GM19351 (cell line): ENCODE data around the gene MGME1.
A peak's percentile ranks its signal among the peaks of the same experiment; 100 is the strongest.

Source experiments
- ATAC-seq: cut with Tn5 transposase; IDR thresholded peaks from one replicate; pipeline ENCODE4 v1.9.1; 2021; ENCODE audit warnings: mild to moderate bottlenecking, moderate library complexity; ENCODE audit not compliant: unreplicated experiment

MGME1 gene, protein sequence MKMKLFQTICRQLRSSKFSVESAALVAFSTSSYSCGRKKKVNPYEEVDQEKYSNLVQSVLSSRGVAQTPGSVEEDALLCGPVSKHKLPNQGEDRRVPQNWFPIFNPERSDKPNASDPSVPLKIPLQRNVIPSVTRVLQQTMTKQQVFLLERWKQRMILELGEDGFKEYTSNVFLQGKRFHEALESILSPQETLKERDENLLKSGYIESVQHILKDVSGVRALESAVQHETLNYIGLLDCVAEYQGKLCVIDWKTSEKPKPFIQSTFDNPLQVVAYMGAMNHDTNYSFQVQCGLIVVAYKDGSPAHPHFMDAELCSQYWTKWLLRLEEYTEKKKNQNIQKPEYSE

DNA sequence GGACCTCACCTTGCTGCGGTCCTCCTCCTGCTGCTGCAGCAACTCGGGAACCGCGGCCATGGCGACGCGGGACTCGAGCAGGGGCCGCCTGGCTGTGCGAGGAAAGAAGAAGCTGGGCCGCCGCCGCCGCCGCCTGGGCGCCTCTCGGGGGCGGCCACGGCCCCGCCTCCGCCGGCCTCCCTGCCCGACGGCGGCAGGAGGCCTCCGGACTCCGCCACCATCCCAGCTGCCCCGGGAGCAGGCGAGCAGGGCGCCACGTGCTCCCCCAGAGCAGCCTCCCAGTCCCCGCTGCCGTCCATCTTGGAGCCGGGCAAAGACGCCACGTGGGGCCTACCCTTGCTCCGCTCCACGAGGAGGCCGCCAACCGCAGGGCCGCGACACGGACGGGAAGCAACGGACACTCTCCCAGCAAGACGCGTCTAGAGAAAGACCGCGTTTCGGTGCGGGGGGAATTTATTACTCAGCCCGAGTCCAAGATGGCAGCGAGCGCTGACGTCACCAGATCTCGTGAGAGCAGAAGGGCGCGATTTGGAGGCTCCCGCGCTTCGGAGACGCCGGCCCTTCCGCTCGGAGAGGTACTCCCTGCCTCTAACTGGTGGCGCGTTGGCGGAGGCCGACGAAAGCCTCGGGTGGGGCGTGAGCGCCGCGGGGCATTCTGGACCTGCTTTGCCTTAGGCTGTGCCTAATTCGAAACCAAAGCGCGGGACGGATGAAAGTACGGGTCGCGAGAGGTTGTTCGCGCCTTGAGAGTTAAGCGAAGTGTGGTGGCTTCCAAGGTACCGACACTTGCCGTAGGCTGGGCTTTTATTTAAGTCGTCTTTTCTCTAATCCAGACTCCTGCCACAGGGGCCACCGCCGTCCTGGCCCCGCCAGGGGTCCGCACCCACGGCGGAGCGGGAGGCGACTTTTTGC, at the start of gene MGME1, which contains the start of gene SNX5:
Gene MGME1, plus strand, starts transcription at position 653 of the 912 bp plus-strand sequence. CDS start 842 bp downstream, outside the sequence.
Gene SNX5, minus strand, starts transcription at position 429 of the 912 bp plus-strand sequence. Its CDS starts 369 bp downstream, at position 60.
- peak; percentile 69 for ATAC-seq

DNA sequence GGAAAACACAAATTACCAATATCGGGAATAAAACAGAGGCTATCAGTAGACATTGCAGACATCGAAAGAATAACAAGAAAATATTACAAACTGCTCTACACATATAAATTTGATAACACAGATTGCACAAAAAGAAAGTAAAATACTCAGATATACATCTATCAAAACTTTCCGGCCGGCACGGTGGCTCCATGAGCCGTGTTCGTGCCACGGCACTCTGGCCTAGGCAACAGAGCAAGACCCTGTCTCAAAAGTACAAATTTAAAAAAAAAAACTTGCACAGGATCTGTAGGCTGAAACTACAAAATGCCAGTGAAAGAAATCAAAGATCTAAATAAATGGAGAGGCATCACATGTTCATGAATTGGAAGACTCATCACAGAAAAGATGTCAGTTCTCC, 49.7 kb upstream of the MGME1 start:
- no peak for ATAC-seq

DNA sequence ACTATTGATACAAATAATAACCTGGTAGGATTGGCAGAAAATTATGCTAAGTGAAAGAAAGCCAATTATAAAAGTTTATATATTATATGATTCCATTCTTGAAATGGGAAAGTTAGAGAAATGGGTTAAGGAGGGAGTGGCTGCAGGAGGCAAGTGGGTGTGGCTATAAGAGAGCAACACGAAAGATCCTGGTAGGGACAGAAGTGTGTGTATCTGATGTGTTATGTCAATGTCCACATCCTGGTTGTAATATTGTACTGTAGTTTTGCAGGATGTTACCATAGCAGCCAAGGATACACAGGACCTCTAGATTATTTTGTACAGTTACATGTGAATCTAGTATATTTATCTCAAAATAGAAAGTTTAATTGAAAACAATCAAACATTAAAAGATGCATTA, 47.0 kb upstream of the MGME1 start:
- no peak for ATAC-seq

DNA sequence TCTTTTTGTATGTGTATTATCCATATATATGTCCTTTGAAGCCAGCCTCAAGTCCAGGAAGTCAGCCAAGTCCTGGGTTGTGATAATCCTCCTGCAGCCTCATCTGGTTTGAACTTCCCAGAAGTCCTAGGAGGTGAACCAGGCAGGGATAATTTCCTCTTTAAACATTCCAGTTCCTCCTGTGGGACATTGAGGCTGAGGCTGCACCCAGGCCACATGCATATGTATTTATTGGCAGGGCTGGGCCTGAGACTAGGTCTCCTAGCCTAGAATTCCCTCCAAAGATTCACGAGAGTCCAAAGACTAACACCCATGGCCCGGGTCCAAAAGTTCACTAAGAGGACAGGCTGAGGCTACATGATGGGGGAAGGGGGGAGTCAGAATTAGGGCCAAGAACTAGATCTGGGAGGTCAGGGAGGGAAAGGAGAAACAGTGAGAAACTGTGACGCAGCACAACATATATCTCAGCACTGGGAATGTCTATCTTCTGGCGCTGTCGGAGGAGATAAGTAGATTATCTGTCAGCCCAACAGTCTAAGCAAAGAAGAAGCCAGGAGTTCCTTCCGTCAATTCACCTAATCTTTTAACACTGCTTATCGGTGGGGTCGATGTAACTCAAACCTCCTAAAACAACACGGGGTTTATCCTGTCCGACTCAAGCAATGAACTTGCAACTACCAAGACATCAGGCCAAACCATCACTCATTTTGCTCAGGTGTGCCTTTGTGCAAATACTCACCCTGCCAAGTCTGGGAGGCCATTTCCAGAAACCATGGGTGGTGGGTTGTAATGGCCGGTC, 43.5 kb upstream of the MGME1 start:
- no peak for ATAC-seq

DNA sequence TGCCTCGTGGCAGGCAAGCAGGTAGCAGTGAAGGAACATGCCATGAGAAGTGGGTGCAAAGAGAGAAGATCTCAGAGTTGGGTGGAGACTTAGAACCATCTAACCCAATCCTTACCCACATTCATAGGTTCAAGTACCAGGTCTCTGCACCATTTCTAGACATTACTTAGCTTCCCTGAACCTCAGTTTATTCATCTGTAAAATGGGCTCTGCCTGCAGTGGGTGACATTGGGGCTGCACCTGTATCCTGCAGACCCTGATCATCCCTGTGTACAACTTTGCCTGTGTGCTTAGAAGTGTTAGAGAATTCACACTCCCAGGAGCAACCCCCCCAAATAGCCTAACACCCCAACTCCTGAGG, 42.9 kb upstream of the MGME1 start:
- ATAC-seq, result no peak

DNA sequence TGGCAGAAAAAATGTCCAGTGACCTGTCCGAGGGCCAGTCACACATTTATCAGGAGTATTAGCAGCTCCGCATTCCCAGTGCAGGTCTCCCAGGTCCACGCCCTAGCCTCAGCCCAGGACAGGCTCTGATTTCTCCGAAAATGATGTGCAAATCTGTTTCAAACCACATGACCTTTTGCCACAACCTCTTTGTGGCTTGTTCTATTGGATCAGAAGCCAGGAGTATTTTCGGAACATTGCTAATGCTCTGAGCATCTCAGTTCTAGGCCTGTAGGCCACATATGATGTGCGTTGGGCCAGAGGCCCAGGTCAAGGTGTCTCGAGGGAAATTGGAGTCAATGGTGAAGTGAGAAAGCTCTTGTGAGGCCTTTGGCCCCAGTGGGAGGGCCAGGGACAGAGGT, 40.6 kb upstream of the MGME1 start:
- ATAC-seq, result no peak

DNA sequence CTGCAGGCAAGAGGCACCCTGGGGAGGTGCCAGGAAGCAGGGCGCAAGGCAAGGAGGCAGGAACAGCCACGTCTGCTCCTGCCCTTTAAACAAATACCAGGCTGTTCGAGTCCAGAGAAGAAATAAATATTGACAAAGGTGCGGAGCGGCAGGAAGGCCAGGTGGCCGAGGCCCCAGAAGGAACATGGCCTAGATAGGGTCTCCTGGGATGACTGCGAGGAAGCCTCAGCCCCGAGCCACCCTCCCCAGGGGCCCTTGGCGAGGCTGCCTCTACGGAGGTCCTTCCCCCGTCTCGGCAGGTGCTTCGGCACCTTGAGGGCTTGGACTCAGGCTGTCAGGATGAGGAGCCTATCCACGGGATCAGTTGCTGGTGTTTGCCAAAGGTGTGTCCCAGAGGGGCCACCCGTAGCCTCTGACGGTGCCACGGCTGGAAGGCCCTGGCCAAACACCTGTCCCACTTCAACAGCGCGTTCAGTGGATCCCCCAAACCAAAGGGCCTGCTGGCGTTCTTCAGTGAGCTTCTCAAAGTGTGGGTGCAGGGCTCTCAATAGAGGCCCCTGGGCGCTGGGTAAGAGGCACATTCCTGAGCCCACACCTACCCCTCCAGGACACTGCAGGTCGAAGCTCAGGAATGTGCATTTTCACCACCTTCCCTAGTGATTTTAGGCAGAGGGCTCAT, 40.0 kb upstream of the MGME1 start:
- ATAC-seq, result no peak

DNA sequence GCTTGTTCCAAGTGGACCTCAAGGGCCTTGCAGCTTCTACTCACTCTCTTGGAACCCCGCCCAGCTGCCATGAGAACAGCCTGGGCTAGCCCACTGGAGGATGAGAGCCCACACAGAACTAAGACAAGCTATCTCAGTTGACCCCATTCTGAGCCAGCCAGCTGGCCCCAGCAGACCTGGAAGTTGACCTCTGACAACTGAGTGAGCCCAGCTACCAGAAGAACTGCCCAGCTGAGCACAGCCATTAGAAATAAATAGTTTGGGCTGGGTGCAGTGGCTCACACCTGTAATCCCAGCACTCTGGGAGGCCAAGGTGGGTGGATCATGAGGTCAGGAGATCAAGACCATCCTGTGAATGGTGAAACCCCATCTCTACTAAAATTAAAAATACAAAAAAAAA, 37.3 kb upstream of the MGME1 start:
- ATAC-seq, result no peak

DNA sequence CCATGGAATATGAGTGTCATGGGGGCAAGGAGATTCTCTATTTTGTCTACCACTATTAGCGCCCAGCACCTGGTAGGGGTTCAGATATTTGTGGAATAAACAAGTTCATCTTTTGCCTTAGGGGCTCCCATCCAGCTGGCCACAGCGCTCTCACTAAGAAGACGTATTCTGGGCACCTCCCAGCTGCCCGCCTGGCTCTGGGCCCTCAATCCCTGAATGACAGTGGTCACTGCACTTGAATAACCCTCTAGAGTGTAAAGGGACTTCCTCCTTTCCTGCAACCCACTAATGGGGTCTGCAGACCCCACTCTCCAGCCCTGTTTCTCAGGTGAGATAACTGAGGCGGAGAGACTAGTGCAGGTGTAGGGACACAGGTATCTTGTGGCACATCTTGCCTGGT, 36.4 kb upstream of the MGME1 start:
- no peak for ATAC-seq

DNA sequence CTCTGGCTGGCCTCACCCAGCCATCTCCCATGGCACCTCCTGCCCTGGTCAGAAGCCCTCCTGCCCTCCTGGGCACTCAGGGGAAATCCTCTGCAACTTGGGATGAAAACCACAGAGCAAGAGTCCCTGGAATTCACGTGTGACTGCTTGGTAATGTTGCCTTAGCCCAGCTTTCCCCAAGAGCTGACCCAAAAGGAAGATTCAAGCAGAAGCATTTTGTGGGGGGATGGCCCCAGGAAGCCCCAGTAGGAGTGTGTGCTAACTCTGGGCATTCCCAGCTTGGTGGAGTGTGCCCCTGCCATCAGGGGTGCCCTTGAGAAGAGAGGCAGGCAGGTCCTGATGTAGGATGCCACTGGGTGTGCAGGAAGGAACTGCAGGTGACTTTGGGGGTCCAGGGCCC, 35.7 kb upstream of the MGME1 start:
- ATAC-seq, result no peak

DNA sequence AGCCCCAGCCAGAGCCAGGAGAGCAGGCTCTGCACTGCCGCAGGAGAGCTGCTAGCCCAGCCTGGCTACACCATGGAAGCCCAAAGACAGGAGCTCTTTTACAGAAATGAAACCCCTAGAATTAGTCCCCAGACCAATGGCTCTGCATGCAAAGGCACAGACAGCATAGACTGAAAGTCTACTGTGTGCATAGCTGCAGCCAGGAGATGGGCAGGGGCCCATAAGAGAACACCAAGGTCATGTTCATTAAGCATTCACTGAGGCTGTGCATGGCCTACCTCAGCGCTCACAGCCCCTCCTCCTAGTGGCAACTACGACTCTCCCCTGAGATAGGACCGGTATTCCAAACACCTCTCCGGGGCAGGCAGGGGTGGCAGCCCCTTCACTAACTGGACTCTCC, 35.1 kb upstream of the MGME1 start:
- no peak for ATAC-seq

DNA sequence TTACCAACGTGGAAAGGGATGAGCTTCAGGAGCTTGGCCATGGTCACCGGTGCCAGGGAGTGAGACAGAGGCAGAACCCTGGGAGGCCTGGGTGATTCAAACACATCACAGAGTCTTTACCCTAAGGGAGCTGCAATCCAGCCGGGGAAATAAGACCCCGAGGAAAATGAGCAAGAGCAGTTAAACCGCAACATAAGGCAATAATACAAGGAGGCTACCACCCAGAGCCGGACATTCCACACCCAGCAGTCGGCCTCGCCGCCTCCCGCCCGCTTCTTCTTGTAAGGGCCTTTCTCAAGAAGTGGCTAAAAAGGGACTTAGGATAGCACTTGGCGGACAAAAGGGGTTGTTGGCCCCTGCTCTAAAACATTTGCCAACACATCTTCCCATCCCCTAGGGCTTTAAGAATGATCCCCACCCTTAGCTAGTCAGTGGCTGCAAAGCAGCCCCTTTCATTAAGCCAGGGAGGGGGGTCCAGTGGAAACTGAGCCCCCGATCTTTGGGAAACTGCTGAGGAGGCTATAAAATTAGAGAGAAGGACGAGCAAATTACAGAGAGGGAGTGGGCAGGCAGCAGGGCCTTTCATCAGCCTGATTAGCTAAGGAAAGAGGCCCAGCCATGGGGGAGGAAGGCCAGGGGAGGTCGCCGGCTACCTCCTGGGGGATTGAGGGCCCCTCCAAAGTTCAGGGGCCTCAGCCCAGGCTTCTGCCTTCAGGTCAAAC, 34.5 kb upstream of the MGME1 start:
- no peak for ATAC-seq

DNA sequence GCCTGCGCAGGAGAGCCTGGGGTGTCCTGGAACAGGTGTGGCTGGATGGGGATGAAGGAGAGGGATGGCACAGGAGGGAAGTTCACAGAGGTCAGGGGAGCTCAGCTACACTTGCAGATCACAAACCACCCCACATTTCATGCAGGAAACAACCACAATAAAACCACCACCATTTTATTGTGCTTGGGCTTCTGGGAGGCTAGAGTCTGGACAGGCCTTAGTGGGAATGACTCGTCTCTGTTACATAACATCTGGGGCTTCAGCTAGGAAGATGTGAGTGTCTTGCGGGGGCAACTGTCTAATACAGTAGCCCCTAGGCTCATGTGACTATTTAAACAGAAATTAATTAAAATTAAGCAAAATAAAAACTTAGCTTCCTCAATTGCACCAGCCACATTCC, 33.6 kb upstream of the MGME1 start:
- ATAC-seq, result no peak

DNA sequence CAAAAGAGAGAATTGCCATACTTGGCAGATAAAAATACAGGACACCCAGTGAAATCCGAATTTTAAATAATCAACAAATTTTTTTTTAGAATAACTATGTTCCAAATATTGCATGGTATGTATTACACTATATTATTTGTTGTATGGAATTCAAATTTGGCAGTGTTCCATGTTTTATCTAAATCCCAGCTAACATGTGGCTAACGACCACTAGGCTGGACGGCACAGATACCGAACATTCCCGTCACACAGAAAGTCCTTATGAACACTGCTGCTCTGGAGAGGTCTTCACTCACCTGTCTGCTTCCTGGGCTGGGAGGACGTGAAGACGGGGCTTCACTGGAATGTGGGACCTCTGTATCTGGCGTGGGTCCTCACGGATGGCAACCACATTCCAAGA, 33.1 kb upstream of the MGME1 start:
- no peak for ATAC-seq

DNA sequence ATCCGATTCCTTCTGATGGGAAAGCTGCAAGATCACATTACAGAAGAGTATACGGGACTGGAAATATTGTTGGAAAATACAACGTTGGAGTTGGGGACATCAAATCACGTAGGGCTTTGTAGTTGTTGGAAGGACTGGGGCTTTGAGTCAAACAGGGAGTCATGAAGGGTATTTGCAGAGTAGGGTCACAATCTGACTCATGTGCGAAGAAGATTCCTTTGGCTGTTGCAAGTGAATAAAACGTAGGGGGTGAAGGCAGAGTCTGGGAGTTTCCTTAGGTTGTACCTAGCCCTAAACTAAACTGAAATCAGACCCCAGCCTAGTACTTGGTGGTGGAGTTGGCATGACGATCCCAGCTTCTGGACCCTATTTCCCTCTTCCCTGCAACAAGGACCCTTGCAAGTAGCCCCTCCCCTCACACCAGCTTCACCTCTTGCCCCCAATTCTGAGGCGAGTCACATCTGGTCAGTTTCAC, 32.5 kb upstream of the MGME1 start:
- no peak for ATAC-seq

DNA sequence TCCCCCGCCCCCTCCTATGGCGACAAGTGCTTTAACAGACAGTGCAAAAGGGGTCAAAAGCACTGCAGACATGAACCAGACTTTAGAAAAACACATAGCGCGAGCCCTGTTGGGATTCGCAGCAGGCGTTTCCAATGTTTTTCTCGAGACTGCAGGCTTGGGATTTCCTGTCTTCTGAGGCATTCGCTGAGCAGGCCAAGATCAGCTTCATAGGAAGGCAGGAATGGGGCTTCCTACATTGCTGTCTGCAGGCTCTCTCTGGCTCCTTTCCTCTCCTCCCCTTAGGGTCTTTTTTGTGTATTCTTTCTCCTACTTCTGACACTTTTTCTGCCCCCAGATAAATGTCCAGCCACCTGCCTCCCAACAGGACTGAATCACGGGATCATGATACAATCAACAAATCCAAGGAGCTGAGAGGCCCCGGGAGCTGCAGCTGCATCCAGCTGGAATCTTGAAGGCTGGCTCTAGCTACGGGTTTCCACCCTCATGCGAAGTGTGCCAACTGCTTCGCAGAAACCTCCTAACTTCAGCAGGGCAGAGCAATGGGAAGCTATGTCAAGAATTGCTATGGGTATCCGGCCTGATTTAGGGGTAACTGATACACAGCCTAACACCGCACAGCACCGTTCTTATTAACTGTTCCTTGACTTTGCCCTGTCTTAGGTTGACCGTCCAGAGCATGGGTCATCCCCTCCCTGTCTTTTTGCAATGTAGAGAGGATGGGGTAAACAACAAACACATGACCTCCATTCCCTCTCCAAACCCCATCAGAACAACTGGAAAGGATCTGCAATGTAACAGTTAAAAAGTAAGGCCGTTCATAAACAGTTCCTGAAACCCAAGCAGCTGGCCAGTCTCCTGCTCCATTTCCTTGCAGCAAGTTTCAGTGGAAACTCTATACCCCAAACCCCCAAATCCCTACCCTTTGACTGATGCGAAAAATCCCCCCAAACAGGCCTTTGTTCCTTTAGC, 31.8 kb upstream of the MGME1 start:
- ATAC-seq, result no peak

DNA sequence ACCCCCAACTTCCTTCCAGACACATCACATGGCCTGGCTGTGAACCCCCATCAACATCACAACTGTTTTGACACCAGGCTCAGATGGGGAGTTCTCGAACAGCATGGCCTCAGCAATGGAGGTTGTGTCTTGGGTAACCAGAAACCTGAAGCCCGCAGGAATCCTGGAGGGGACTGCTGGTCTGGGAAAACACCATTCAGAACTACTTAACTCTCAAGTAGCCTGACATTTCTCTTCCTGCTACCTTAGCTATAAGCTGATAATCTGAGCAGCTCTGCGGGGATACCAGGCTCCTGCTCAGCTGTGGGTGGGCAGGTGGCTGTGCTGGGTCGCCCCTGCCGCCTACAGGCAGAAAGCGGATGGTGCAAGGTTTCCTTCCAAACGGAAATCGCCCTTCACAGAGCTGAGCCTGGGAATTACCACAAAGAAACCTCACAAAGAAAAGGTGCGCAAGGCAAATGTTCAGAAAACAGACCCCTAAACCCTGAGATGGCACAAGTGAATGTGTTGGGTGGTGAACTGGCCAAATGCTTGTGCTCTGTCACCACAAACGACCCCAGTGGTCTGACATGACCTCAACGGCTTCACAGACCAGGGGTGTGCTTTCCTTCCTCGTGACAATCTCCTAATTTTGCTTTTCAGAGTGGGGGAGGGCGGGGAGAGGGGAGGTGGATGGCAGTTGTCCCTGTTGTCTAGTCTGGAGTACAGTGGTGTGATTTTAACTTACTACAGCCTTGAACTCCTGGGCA, 29.8 kb upstream of the MGME1 start:
- peak; percentile 66 for ATAC-seq

DNA sequence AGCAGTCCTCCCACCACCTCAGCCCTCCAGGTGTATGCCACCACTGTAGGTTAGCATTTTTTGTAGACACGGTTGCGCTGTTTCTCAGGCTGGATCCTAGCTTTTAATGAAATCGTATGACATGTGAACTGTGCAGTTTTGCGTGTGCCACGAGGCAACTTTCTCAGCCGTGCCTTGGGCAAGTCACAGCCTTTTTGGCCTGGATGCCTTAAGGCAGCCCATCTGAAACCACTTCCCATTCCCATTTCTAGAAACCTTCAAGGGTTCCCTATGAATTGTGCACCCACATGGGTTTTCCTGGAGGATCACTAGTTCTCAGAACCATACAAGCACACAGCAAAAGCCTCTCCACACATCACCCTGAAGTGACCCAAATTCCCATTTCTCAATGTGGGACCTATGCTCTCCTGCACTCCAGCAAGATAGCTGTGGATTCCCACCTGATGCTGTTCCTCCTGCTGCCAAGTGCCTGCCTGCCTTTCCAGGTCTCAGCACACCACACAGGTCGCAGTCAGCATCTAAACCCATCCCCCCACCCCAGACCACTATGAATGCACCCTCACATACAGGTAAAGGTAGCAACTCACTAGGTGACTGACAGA, 29.1 kb upstream of the MGME1 start:
- no peak for ATAC-seq
